Stimulated activated CD4-positive, alpha-beta T cell treated with anti-CD3 and anti-CD28 coated beads, TNF-alpha, amount 100 ng/mL, for 4 hours (primary cell): ENCODE data around the gene SAMD10.
"Not testable (repeated sequence)": the region's sequence is repeated elsewhere in the genome, so short reads cannot be mapped to it uniquely, and the experiment has no call there.

Experiments
- DNase-seq, 3 experiments: peaks; one replicate each; pipeline ENCODE4 v3.0.0-alpha.2; 2020; ENCODE audit warnings: low read depth in 3 of 3

Gene SAMD10

DNA sequence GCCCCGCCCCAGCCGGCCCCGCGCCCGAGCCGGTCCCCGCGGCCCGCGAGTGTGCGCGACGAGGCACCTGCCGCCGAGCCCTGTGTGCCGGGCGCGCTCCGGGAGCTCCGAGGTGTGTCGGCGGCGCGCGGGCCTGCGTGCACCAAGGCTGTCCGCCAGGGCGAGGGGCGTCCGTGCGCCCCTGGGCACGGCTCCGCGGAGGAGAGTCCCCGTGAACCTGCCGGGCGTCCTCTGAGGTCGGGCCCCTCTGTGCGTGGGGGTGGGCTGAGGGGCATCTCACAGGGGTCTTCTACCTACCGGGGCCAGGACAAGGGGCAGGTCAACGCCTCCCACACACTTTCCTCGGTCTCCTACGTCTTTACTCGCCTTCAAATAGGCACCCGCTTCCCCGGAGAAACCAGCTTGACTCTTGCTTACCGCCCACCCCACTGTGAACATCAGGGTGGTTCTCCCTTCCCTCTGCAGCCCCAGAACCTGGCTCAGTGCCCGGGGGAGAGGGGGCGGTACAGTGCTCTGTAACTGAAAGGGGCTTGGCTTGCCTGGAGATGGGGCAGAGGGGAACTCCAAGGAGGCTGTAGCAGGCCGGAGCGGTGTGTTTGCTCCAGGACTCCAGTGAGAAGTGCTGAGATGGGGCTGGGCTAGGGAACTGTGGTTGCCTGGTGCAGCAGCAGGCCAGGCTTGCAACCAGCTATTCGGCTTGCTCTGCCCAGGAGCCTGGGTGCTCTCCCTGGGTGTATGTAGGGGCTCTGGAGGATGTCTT is at the start of gene SAMD10:
TSS of gene SAMD10 (minus strand) at position 86 of the 760 bp plus-strand sequence. CDS start 175 bp downstream, outside the sequence.
- peak; percentile 71 to 82 (median 72) for DNase-seq

DNA sequence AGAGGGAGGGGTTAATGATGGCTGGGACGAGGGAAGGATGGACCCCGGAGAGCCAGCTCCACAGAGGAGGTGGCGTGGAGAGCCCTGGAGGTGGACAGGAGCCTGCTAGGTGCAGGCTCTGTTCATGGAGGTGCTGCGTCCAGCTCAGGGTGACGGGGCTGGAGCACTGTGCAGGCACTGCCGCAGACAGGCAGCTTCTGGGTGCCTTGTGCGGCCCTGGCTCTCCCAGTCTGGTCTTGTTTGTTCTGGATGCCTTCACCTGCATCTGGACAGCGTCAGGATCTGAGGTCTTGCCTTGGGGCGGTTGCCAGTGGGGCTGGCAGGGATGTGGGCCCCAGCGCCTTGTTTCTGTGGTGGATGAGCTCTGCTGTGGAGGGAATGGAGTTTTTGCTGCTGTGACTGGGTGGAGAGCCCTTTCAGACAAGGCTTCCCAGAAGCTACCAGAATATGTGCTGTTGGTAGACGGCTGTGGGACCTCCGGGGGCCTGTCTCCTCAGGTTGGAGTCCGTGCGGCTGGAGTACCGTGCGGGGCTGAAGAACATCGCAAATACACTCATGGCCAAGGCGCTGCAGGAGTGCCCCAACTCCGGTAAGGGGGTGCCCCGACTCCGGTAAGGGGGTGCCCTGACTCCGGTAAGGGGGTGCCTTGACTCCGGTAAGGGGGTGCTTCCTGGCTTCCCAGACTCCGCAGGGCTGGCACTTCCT is 48.7 kb upstream of the SAMD10 start:
- DNase-seq: no peak

DNA sequence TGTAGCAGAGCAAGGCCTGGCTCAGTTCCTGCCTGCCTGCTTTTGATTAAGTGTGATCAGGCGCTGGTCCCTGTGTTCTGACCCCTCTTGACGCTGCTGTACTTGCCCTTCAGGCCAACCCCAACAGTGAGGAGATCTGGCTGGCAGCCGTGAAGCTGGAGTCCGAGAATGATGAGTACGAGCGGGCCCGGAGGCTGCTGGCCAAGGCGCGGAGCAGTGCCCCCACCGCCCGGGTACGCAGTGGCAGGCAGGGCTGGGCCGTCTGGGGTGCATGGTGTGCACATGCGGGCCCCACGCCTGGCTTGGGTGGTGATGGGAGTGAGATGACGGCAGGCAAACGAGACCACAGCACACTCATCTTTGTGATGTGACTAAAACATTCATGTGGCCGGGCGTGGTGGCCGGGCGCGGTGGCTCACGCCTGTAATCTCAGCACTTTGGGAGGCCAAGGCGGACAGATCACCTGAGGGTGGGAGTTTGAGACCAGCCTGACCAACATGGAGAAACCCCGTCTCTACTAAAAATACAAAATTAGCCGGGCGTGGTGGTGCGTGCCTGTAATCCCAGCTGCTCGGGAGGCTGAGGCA is 46.5 kb upstream of the SAMD10 start:
- no peak for DNase-seq

DNA sequence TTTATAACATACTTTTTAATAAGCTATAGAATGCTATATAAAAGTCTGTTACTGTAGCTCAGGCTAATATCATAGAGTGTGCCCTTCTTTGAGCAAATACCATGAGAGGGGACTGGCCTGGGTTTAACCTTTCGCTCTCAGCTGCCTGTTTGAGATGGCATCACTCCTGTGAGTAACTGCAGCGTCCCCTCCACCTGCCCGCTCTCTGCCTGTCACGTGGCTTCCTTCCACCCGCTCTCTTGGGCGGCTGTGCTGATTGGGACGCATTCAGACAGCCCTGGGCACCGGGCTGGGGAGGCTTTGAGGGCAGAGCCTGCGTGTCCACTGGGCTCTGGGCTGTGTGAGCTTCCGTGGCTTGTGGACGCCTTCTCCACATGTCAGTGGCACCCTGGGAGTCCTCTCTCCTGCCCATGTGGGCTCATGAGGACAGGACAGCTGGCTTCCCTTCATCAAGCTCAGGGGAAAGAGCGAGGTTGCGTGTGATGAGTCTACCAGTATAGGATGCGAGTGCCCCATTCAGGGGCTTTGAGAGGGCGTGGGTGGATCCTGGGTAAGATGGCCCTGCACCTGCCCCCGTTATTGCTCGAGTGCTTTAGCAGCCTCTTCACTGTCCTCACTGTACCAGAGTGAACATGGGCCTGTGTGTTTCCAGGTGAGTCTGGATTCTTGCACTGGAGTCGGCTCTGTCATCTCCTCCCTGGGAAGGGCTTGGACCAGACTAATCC is 45.8 kb upstream of the SAMD10 start:
- no peak for DNase-seq

DNA sequence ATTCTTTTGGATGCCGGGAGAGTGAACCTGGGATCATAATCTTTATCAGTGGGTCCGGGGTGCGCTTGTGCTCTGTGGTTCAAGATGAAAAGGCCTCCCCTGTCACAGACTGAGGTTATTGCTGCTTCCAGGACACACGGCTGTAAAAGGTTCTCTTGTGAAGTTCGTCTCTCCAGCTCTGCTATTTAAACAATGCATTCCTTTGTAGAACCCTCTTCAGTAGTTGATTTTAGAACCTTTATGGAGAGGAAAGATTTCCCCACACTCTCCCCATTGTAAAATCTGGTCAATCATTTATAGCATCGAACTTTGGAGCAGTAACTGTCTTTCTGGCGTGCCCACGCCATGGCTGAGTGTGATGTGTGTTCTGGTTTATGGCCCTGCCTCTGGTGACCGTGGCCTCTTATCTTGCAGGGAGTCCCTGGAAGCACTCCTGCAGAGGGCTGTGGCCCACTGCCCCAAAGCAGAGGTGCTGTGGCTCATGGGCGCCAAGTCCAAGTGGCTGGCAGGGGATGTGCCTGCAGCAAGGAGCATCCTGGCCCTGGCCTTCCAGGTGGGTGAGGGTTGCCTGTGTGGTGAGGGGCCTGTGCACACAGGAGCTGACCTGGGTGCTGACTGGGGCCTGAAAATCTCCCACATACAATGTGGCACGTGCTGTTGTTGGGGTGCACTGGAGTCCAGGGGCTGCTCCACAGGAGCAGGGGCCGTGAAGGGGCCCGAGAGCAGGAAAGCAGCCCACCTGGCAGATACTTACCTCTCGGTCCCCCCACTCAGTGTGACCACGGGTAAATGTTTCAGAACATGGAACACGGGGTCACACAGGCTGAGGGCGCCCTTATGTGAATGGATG is 44.9 kb upstream of the SAMD10 start:
- DNase-seq: no peak

DNA sequence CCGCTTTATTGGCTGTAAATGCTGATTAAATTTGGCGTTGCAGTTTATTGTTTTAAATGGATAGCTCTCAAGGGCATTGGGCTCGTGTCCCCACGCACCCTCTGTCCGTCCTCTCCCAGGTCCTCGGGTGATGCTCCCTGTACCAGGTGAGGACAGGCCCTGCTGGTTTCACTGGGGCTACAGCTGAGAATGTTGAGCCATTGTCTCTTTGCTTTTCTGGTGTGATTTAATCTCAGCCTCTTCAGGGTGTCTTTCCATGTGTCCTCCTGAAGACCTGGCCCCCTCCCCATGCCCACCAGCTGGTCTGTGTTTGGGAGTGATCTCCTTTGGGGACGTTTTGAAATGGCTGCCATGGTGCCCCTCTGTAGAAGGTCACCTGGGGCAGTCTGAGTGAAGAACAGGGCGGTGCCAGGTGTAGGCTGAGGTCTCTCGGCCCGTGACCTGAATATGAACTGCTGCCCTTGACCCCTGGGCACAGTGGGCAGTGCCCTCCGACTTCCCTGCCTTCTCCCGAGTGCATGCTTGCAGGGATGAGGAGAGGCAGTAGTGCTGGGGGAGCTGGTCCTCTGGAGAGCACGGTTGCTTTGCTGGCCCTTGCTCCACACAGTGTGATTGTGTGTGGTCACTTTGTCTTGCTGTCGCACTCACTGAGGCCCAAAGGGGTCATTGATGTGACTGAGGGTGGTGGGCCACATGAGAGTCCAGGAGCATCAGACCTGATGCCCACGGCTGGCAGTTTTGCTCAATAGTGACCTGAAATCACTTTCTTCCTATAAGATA is 44.1 kb upstream of the SAMD10 start:
- no peak for DNase-seq

DNA sequence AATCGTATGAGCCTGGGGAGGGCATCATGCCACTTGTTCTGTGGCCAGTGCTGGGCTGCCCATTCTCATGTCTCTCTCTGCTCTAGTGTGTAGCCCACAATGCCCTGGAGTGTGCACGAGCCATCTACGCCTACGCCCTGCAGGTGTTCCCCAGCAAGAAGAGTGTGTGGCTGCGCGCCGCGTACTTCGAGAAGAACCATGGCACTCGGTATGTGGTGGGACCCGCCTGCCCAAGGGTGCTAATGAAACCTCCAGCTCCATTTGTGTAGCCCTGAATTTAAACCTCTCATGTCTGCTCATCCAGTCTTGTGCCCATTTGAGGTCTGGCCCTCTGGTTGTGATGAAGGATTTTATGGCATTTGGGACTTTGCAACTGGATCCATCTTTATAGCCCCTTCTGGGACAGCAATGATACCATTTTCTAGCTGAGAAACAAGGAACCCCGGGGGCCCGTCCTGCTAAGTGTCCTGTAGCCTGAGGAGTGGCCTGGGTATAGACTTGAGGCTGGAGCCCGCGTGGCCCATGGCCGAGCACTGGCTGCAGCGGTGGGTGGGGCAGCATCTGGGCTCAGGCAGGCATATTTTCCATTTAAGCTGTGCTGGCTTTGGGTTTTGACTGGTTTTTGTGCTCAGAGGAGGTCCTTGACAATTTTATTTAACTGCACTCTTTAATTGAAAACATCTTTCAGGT is 43.4 kb upstream of the SAMD10 start:
- no peak for DNase-seq

DNA sequence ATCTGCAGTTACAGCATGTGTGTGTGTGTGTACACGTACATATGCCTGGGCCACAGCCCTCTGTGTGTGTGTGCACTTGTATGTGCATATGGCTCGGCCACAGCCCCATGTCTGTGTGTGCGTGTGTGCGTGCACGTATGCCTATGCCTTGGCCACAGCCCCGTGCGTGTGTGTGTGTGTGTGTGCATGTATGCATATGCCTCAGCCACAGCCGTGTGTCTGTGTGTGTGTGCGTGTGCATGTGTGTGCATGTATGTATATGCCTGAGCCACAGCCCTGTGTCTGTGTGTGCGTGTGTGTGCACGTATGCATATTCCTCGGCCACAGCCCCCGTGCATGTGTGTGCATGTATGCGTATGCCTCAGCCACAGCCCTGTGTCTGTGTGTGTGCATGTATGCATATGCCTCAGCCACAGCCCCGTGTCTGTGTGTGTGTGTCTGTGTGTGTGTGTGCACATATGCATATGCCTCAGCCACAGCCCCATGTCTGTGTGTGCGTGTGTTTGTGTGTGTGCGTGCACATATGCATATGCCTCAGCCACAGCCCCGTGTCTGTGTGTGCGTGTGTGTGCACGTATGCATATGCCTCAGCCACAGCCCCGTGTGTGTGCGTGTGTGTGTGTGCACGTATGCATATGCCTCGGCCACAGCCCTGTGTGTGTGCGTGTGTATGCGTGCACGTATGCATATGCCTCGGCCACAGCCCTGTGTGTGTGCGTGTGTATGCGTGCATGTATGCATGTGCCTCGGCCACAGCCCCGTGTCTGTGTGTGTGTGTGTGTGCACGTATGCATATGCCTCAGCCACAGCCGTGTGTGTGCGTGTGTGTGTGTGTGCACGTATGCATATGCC is 41.9 kb upstream of the SAMD10 start:
- no peak for DNase-seq

DNA sequence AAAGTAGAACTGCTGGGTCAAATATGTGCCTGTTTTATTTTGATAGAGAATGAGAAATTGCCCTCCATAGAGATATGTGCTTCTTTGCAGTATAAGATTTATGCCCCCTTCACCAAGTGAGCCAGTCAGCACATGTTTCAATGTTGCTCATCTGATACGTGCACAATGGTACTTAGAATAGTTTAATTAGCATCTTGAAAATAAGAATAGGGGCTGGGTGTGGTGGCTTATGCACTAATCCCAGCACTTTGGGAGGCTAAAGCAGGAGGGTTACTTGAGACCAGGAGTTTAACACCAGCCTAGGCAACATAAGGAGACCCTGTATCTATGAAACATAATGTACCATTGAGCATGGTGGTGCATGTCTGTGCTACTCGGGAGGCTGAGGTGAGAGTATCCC is 36.2 kb upstream of the SAMD10 start:
- DNase-seq: no peak

DNA sequence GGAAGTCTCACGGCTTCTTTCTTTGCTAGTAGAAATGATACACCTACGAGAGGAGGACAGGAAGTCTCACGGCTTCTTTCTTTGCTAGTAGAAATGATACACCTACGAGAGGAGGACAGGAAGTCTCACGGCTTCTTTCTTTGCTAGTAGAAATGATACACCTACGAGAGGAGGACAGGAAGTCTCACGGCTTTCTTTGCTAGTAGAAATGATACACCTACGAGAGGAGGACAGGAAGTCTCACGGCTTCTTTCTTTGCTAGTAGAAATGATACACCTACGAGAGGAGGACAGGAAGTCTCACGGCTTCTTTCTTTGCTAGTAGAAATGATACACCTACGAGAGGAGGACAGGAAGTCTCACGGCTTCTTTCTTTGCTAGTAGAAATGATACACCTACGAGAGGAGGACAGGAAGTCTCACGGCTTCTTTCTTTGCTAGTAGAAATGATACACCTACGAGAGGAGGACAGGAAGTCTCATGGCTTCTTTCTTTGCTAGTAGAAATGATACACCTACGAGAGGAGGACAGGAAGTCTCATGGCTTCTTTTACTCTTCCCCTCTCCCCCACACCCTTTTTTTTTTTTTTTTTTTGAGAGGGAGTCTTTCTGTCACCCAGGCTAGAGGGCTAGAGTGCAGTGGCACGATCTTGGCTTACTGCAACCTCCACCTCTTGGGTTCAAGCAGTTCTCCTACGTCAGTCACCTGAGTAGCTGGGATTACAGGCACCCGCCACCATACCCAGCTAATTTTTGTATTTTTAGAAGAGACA is 33.1 kb upstream of the SAMD10 start:
- not testable (repeated sequence) for DNase-seq

DNA sequence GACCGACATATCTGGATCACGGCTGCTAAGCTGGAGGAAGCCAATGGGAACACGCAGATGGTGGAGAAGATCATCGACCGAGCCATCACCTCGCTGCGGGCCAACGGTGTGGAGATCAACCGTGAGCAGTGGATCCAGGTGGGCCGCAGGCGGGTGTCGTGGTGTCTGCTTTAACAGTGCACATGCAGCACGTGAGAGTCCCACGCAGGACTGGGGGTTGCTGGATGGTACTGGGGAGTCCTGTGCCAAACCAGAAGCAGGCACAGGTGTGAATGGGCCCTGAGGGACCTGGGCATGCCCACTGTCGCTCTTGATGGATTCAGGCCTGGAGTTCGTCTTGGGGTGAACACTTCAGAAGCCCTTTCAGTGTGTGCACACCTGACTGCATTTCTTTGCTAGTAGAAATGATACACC is 31.9 kb upstream of the SAMD10 start:
- DNase-seq: no peak

DNA sequence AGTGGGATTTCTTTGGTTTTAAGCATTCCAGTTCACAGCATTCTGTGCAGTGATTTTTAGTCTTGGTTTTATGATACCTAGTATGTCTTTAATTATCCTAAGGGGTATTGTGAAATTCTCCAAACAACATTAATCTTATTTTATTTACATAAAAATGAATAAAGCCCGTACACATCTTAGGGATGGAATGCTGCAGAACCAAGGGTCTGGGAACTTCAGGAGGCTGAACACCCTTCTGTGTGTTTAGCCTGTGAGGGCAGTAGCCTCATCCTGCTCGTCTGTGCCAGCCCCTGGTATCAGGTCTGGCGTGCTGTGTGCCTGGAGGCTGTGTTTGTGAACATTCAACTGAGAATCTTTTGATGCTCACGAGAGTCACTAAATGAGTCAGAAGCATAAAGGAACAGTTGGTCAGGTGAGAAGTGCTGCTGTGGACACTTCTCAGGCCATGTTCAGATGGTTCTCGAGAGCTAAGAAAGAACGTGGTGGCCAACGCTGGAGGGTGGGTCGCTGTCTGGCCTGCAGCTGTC is 31.3 kb upstream of the SAMD10 start:
- DNase-seq: no peak

DNA sequence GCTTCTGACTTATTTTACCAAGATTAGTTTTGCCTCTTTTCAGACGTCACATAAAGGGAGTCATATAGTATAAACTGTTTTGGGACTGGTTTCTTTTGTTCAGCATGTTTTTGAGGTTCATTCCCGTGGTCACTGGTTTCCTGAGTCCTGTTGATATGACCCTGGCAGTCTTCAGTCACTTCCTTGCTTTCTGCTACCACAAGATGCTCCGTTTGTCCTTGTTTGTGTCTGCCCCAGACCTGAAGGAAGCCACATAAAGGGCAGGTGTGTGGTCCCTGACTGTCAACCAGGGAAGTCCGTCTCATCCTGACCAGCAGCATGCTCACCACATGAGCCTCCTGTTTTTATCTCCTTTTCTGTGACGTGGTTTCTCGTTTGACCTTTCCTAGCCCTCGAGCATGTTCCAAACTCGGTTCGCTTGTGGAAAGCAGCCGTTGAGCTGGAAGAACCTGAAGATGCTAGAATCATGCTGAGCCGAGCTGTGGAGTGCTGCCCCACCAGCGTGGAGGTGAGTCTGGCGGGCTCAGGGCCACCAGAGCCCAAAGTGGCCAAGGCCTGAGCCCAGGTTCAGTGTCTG is 30.5 kb upstream of the SAMD10 start:
- DNase-seq: no peak

DNA sequence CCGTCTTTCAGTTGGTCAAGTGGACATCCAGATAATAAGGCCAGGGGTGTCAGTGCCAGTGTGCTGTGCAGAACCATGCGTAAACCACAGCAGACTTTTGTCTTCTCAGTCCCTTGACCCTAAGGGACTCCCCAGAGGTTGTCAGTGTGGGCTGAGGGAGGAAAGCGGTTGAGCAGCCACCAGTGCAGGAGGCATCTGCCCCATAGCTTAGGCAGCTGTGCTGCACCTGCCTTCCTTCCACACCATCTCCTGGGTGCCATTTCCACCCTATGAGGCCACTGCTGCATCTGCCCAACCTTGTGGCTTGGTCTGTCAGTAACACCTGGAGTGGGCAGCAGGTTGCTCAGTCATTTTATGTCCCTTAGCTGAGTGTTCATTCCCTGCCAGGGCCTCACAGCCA is 27.5 kb upstream of the SAMD10 start:
- DNase-seq: no peak

DNA sequence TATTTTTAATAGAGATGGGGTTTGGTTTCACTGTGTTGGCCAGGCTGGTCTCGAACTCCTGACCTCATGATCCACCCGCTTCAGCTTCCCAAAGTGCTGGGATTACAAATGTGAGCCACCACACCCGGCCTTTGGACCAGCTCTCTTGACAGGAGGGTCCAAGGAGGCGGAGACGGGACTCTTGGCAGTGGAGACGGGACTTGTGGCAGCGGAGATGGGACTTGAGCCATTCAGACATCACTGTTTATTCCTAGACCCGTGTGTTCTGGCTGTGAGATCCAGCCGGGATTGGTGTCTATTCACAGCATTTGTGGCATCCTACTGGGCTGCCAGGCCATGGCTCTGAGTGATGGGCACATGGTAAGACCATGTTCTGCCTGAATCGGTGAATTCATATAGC is 27.0 kb upstream of the SAMD10 start:
- no peak for DNase-seq

DNA sequence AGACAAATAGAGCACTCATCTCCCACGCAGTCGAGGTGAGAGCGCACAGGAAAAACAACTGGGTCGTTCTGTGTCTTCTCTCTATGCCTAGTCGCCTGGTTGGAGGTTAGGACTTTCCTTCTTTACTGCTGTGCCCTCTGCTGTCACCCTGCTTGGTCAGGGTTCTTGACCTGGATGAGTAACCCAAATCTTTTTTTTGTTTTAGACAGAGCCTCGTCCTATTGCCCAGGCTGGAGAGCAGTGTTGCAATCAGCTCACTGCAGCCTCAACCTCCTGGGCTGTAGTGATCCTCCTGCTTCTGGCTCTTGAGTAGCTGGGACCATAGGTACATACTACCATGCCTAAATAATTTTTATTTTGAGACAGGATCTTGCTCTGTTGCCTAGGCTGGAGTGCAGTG is 26.0 kb upstream of the SAMD10 start:
- no peak for DNase-seq

DNA sequence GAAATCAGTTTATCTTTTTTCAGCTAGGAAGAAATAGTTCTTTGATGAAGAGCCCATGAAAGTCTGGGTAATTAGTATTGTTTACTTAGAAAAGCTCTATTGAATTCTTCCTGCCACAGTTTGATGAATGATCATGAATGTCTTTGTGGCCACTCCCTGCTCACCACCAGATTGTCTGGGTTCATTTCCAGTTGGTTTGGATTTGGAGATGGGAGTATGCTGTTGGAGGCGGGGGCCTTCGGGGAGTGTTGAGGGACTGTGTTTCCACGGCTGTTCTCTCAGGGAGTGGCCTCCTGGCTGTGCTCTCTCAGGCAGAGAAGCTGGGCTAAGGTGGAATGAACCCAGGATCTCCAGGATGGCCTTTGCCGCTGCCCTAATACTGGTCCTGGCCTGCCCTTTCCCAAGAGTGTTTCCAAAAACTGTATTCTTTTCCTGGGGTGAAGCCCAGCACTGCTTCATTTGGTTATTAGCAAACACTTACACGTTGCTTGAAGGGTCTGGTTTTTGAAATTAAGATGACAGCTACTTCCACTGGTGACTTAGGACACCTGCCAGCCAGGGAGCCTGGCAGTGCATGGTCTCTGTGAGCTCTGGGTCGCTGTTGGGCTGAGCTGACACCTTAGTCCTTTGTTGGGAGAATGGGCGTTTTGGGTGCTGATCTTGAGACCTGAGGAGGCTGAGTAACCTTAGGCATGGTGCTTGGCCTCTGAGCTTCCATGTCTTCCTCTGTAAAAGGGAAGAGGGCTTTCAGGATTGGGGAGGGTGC is 24.7 kb upstream of the SAMD10 start:
- no peak for DNase-seq
